ENCODE results near the gene SND1. TPM values are rescaled to one million over a fixed set of nuclear protein-coding genes. Genes with fewer than 3 reads are reported as not detected.

The SND1 gene
- total RNA-seq, 1 donor from 2014 or later = 232 TPM

- DNase-seq (ENCODE audit: low read depth) (peak; percentile 15), FAIRE-seq (no peak)
- Histone ChIP-seq H3K4me3 (ENCODE audit: low read depth, low read length) (no peak overlapping the region), H3K27me3 (ENCODE audit: control insufficient read depth, insufficient read depth, low read length) (no peaks in the 10 kb centered on the region), H3K36me3 (ENCODE audit: control insufficient read depth, insufficient read depth, low read length) (peaks cover 1% of the 10 kb centered on the region)
- no peak for TF ChIP-seq CTCF (IDR thresholded peaks at IDR 0.05; ENCODE audit: insufficient read depth, low read length, severe bottlenecking)
Measured at GRCh38 chr7:127654404-127655394, 2.7 kb downstream of the SND1 start.

- Histone ChIP-seq H3K27me3 (ENCODE audit: control insufficient read depth, insufficient read depth, low read length) (no peaks in the 10 kb centered on the region), H3K36me3 (ENCODE audit: control insufficient read depth, insufficient read depth, low read length) (peaks cover 4% of the 10 kb centered on the region), H3K4me3 (ENCODE audit: low read depth, low read length) (no peak overlapping the region)
- TF ChIP-seq CTCF (IDR thresholded peaks at IDR 0.05; ENCODE audit: insufficient read depth, low read length, severe bottlenecking) = no peak
- DNase-seq (ENCODE audit: low read depth) (no peak), FAIRE-seq (no peak)
Measured at GRCh38 chr7:127655720-127656119, 3.7 kb downstream of the SND1 start.

- Histone ChIP-seq H3K27me3 (ENCODE audit: control insufficient read depth, insufficient read depth, low read length) (no peaks in the 10 kb centered on the region), H3K4me3 (ENCODE audit: low read depth, low read length) (no peak overlapping the region), H3K36me3 (ENCODE audit: control insufficient read depth, insufficient read depth, low read length) (peaks cover 5% of the 10 kb centered on the region)
- DNase-seq (ENCODE audit: low read depth) (no peak), FAIRE-seq (no peak)
- no peak for TF ChIP-seq CTCF (IDR thresholded peaks at IDR 0.05; ENCODE audit: insufficient read depth, low read length, severe bottlenecking)
Measured at GRCh38 chr7:127657500-127657899, 5.5 kb downstream of the SND1 start.

- Histone ChIP-seq H3K27me3 (ENCODE audit: control insufficient read depth, insufficient read depth, low read length) (no peaks in the 10 kb centered on the region), H3K36me3 (ENCODE audit: control insufficient read depth, insufficient read depth, low read length) (peaks cover 7% of the 10 kb centered on the region), H3K4me3 (ENCODE audit: low read depth, low read length) (no peak overlapping the region)
- TF ChIP-seq CTCF (IDR thresholded peaks at IDR 0.05; ENCODE audit: insufficient read depth, low read length, severe bottlenecking) = no peak
- no peak for DNase-seq (ENCODE audit: low read depth)
- no peak for FAIRE-seq
Measured at GRCh38 chr7:127658970-127659630, 7.1 kb downstream of the SND1 start.

GRCh38 chr7:127665922-127666321 lies 13.9 kb downstream of the SND1 start:
- TF ChIP-seq CTCF (IDR thresholded peaks at IDR 0.05; ENCODE audit: insufficient read depth, low read length, severe bottlenecking) = no peak
- Histone ChIP-seq H3K36me3 (ENCODE audit: control insufficient read depth, insufficient read depth, low read length) (peaks cover 5% of the 10 kb centered on the region), H3K4me3 (ENCODE audit: low read depth, low read length) (no peak overlapping the region), H3K27me3 (ENCODE audit: control insufficient read depth, insufficient read depth, low read length) (no peaks in the 10 kb centered on the region)
- FAIRE-seq (no peak), DNase-seq (ENCODE audit: low read depth) (no peak)

Measured in bronchial epithelial cell (primary cell).